Nephron (organoid): ENCODE data around the gene HSP90AB1.

Experiments used
- H3K27ac Mint-ChIP-seq, 3 experiments: 2 replicates each; pipeline ENCODE4 v1.8.0; 2020; ENCODE audit warnings: mixed read lengths in 3 of 3, mild to moderate bottlenecking in 2 of 3, moderate library complexity in 1 of 3
- H3K27me3 Mint-ChIP-seq: 2 replicates; pipeline ENCODE4 v1.8.0; 2021; ENCODE audit warnings: low read depth, mild to moderate bottlenecking, moderate library complexity, mixed read lengths
- H3K36me3 Mint-ChIP-seq: 2 replicates; pipeline ENCODE4 v1.8.0; 2020; ENCODE audit warnings: low read depth, mixed read lengths
- H3K4me1 Mint-ChIP-seq: 2 replicates; pipeline ENCODE4 v1.8.0; 2020; ENCODE audit warnings: mixed read lengths
- H3K4me3 Mint-ChIP-seq, 3 experiments: 2 replicates each; pipeline ENCODE4 v1.8.0; 2020; ENCODE audit warnings: mild to moderate bottlenecking in 3 of 3, mixed read lengths in 3 of 3, moderate library complexity in 2 of 3
- H3K9me3 Mint-ChIP-seq: 2 replicates; pipeline ENCODE4 v1.8.0; 2020; ENCODE audit warnings: mixed read lengths
- CTCF ChIP-seq, 3 experiments: fragments of 200-600 bp; sonication (generic); IDR thresholded peaks; one replicate each; pipeline ENCODE4 v1.5.0; 2021; ENCODE audit warnings: antibody characterized with exemption in 3 of 3; ENCODE audit not compliant: unreplicated experiment in 3 of 3

The HSP90AB1 gene

GRCh38 chr6:44263354-44264100, 16.6 kb downstream of the HSP90AB1 start:
- peaks cover 9% of the 10 kb centered on the region for H3K36me3 Mint-ChIP-seq
- H3K4me3 Mint-ChIP-seq = peak overlapping the region; percentile 85 to 97 (median 92)
- no peaks in the 10 kb centered on the region for H3K9me3 Mint-ChIP-seq
- peak overlapping the region; percentile 20 to 72 (median 71) for H3K27ac Mint-ChIP-seq
- H3K27me3 Mint-ChIP-seq = peaks cover 12% of the 10 kb centered on the region
- TF ChIP-seq CTCF (IDR thresholded peaks at IDR 0.05; ENCODE audit: unreplicated experiment in 3 of 3) = no peak
- H3K4me1 Mint-ChIP-seq = peaks cover 34% of the 10 kb centered on the region

GRCh38 chr6:44264154-44265006, 17.5 kb downstream of the HSP90AB1 start:
- no peaks in the 10 kb centered on the region for H3K9me3 Mint-ChIP-seq

GRCh38 chr6:44265007-44265721, 18.3 kb downstream of the HSP90AB1 start, which contains the start of gene NFKBIE:
NFKBIE (minus strand) TSS chr6:44265551; CDS start chr6:44265346, 205 bp downstream.
- no peaks in the 10 kb centered on the region for H3K9me3 Mint-ChIP-seq
- peaks cover 34% of the 10 kb centered on the region for H3K4me1 Mint-ChIP-seq
- peak within 1 kb of the TSS; percentile 53 to 80 (median 80) for H3K27ac Mint-ChIP-seq
- peaks cover 29% of the 10 kb centered on the region for H3K27me3 Mint-ChIP-seq
- peak; percentile 8 to 28 (median 13) for TF ChIP-seq CTCF (IDR thresholded peaks at IDR 0.05; ENCODE audit: unreplicated experiment in 3 of 3)
- H3K4me3 Mint-ChIP-seq = peak within 1 kb of the TSS; percentile 85 to 97 (median 92)
- H3K36me3 Mint-ChIP-seq = peaks cover 6% of the 10 kb centered on the region

More at GRCh38 chr6:44264154-44265006, 17.5 kb downstream of the HSP90AB1 start:
- H3K4me3 Mint-ChIP-seq = peak overlapping the region; percentile 85 to 97 (median 92)
- TF ChIP-seq CTCF (IDR thresholded peaks at IDR 0.05; ENCODE audit: unreplicated experiment in 3 of 3) = no peak
- peaks cover 34% of the 10 kb centered on the region for H3K4me1 Mint-ChIP-seq
- H3K27ac Mint-ChIP-seq = peak overlapping the region; percentile 20 to 80 (median 71)
- H3K27me3 Mint-ChIP-seq = peaks cover 21% of the 10 kb centered on the region
- peaks cover 6% of the 10 kb centered on the region for H3K36me3 Mint-ChIP-seq

GRCh38 chr6:44265722-44266233, 18.9 kb downstream of the HSP90AB1 start:
- Mint-ChIP-seq H3K27me3 (peaks cover 29% of the 10 kb centered on the region), H3K4me3 (peak overlapping the region; percentile 85 to 97 (median 85)), H3K4me1 (peaks cover 34% of the 10 kb centered on the region), H3K36me3 (peaks cover 5% of the 10 kb centered on the region), H3K27ac (peak overlapping the region in 2 of 3 experiments; percentile 53 to 80), H3K9me3 (no peaks in the 10 kb centered on the region)
- no peak for TF ChIP-seq CTCF (IDR thresholded peaks at IDR 0.05; ENCODE audit: unreplicated experiment in 3 of 3)

- no peaks in the 10 kb centered on the region for H3K36me3 Mint-ChIP-seq
- no peak for TF ChIP-seq CTCF (IDR thresholded peaks at IDR 0.05; ENCODE audit: unreplicated experiment in 3 of 3)
- H3K4me3 Mint-ChIP-seq = peak overlapping the region; percentile 77 to 97 (median 85)
- H3K27me3 Mint-ChIP-seq = peaks cover 34% of the 10 kb centered on the region
- H3K9me3 Mint-ChIP-seq = no peaks in the 10 kb centered on the region
- H3K27ac Mint-ChIP-seq = peak overlapping the region in 1 of 3 experiments; percentile 30
- peaks cover 34% of the 10 kb centered on the region for H3K4me1 Mint-ChIP-seq
Observed at GRCh38 chr6:44266347-44266746, 19.4 kb downstream of the HSP90AB1 start.
